GM18867 (cell line): ENCODE data around the gene APOO.
"Not testable (repeated sequence)": the region's sequence is repeated elsewhere in the genome, so short reads cannot be mapped to it uniquely, and the experiment has no call there.

Source experiments
- ATAC-seq: cut with Tn5 transposase; IDR thresholded peaks from one replicate; pipeline ENCODE4 v1.9.1; 2021; ENCODE audit warnings: mild to moderate bottlenecking, moderate library complexity; ENCODE audit not compliant: unreplicated experiment

The APOO gene

GRCh38 chrX:23904096-23904495, 3.6 kb downstream of the APOO start:
- no peak for ATAC-seq

- ATAC-seq, result no peak
Measured at GRCh38 chrX:23902419-23902818, 5.3 kb downstream of the APOO start.

- ATAC-seq, result peak; percentile 69
Measured at GRCh38 chrX:23901805-23902204, 5.9 kb downstream of the APOO start.

GRCh38 chrX:23901060-23901459, 6.7 kb downstream of the APOO start:
- ATAC-seq, result no peak

GRCh38 chrX:23900220-23900797, 7.4 kb downstream of the APOO start:
- no peak for ATAC-seq

- ATAC-seq, result no peak
Measured at GRCh38 chrX:23898412-23898959, 9.3 kb downstream of the APOO start.

- ATAC-seq, result no peak
Measured at GRCh38 chrX:23896981-23897380, 10.8 kb downstream of the APOO start.

- ATAC-seq, result not testable (repeated sequence)
Measured at GRCh38 chrX:23896539-23896938, 11.2 kb downstream of the APOO start.

- ATAC-seq, result not testable (repeated sequence)
Measured at GRCh38 chrX:23894993-23895392, 12.7 kb downstream of the APOO start.

GRCh38 chrX:23890933-23891332, 16.8 kb downstream of the APOO start:
- no peak for ATAC-seq

- ATAC-seq, result no peak
Measured at GRCh38 chrX:23888887-23889501, 18.7 kb downstream of the APOO start.

- ATAC-seq, result no peak
Measured at GRCh38 chrX:23887918-23888317, 19.8 kb downstream of the APOO start.

GRCh38 chrX:23887451-23887850, 20.3 kb downstream of the APOO start:
- no peak for ATAC-seq

GRCh38 chrX:23885803-23886202, 21.9 kb downstream of the APOO start:
- ATAC-seq, result no peak

GRCh38 chrX:23884427-23885024, 23.2 kb downstream of the APOO start:
- ATAC-seq, result no peak

- ATAC-seq, result no peak
Measured at GRCh38 chrX:23883737-23884354, 23.9 kb downstream of the APOO start.

GRCh38 chrX:23879380-23880090, 28.2 kb downstream of the APOO start:
- ATAC-seq, result no peak

- ATAC-seq, result no peak
Measured at GRCh38 chrX:23871905-23872546, 35.7 kb downstream of the APOO start.

- ATAC-seq, result no peak
Measured at GRCh38 chrX:23870041-23870440, 37.7 kb downstream of the APOO start.

GRCh38 chrX:23864742-23865326, 42.9 kb downstream of the APOO start:
- no peak for ATAC-seq
